GM10847 (cell line): ENCODE measurements around the gene IL12A.

ENCODE experiments used
- POLR2A ChIP-seq: IDR thresholded peaks from 2 replicates; pipeline ENCODE4 v1.6.1; 2011; ENCODE audit not compliant: insufficient read length; ENCODE audit errors: extremely low read depth

Gene IL12A

GRCh38 chr3:159988617-159989271 lies at the start of gene IL12A:
IL12A (plus strand) TSS chr3:159988835.
- TF ChIP-seq POLR2A: peak; percentile 37

GRCh38 chr3:159941038-159942000 lies 47.3 kb upstream of the IL12A start:
- no peak for TF ChIP-seq POLR2A

GRCh38 chr3:159944781-159945180 lies 43.9 kb upstream of the IL12A start:
- no peak for TF ChIP-seq POLR2A

- TF ChIP-seq POLR2A: no peak
Observed at GRCh38 chr3:159945930-159946329, 42.7 kb upstream of the IL12A start.

GRCh38 chr3:159947220-159947619 lies 41.4 kb upstream of the IL12A start:
- no peak for TF ChIP-seq POLR2A

- TF ChIP-seq POLR2A: no peak
Observed at GRCh38 chr3:159948429-159949144, 40.0 kb upstream of the IL12A start.

- no peak for TF ChIP-seq POLR2A
Observed at GRCh38 chr3:159950156-159950898, 38.3 kb upstream of the IL12A start.

- TF ChIP-seq POLR2A: no peak
Observed at GRCh38 chr3:159951540-159951939, 37.1 kb upstream of the IL12A start.

- no peak for TF ChIP-seq POLR2A
Observed at GRCh38 chr3:159953325-159954085, 35.1 kb upstream of the IL12A start.

GRCh38 chr3:159960188-159961148 lies 28.2 kb upstream of the IL12A start:
- no peak for TF ChIP-seq POLR2A

- no peak for TF ChIP-seq POLR2A
Observed at GRCh38 chr3:159964166-159964973, 24.3 kb upstream of the IL12A start.

- TF ChIP-seq POLR2A: no peak
Observed at GRCh38 chr3:159971311-159971710, 17.3 kb upstream of the IL12A start.
